ENCODE measurements around the gene PSME1.

PSME1 gene

DNA sequence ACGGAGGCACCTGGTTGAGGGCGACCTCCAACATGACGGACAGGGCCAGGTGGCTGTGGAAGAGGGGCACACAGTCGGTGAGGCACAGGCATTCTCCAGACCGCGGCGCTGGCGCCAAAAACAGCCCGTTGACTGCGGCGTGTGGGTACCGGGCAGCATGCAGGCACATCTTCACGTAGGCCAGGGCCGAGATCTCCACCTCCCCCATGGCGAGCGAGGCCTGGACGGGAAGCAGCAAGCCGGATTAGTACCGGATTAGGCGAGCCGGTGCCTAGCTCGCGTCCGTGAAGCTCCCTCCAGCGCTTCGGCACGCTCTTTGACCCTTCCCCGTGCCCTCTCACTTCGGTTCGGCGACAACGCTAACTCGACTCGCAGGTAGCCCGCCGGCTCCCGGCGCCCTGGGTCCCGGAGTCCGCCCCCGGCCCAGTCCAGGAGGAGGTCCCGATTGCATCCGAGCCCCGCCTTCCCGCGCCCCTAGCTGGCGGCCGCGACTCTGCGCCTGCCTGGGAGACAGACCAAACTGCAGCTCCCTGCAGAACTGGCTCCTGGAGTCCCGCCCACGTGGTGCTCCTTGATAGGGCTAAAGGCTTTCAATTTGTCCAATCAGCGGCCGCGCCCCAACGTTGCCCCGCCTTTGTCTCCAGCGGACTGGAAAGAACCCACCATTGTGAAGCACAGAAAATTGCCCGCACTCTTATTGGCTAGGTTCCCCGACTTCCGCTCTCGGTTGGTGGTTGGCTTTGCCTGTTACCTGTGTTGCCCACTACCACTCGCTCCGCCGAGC is 5.3 kb downstream of the PSME1 start, which contains the start of gene EMC9:
Gene EMC9, minus strand, starts transcription at position 495 of the 784 bp plus-strand sequence. Its CDS starts 287 bp downstream, at position 208.
- intact Hi-C loops (cut with micrococcal nuclease), result loop anchor here (1.0 kb wide), 1 partner anchor 27 kb away; the partner anchor contains the start of genes DCAF11 and NRL
- Mint-ChIP-seq H3K27ac (peak within 1 kb of the TSS; percentile 86), H3K36me3 (ENCODE audit: low read depth) (peaks cover 81% of the 10 kb centered on the region), H3K9me3 (no peaks in the 10 kb centered on the region), H3K4me1 (ENCODE audit: low read depth) (peaks cover 82% of the 10 kb centered on the region), H3K4me3 (peak within 1 kb of the TSS; percentile 95), H3K27me3 (no peaks in the 10 kb centered on the region)

DNA sequence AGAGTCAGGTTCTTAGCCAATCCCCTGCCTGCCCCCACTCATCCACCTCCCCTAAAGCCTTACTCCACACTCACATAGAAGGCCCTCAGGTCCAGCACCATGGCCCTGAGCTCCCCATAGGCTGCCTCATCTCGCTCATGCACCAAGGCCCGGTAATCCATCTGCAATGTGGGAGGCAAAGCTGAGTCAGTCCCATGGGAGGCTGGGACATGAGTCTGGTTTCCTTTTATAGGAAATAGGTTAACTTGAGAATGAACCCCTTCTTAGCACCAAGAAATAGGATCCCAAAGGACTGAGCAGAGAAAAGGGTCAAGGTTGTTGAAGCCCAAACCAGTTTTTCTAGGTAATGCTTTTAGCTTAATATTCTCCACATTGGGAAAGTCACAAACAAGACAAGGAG is 7.5 kb downstream of the PSME1 start:
- Mint-ChIP-seq H3K27ac (no peak overlapping the region), H3K9me3 (no peaks in the 10 kb centered on the region), H3K4me1 (ENCODE audit: low read depth) (peaks cover 69% of the 10 kb centered on the region), H3K36me3 (ENCODE audit: low read depth) (peaks cover 80% of the 10 kb centered on the region), H3K27me3 (no peaks in the 10 kb centered on the region), H3K4me3 (no peak overlapping the region)
- intact Hi-C loops (cut with micrococcal nuclease), result no loop called here

DNA sequence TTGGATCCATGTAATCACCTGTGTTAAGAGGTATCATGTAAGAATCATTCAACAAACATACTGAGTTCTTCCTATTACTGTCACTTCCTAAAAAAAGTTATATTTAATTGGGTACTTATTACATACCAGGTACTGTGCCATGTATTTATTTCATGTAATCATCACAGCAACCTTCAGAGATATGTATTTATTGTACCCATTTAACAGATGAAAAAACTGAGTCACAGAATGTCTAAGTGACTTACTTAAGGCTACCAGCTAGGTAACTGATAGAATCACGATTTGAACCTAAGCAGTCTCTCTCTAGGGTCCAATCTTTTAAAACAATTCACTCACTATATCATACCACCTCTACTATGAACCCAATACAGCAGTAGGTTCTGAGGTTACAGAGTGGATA is 8.5 kb downstream of the PSME1 start:
- peaks cover 69% of the 10 kb centered on the region for H3K4me1 Mint-ChIP-seq (ENCODE audit: low read depth)
- H3K27ac Mint-ChIP-seq, result no peak overlapping the region
- H3K27me3 Mint-ChIP-seq, result no peaks in the 10 kb centered on the region
- H3K4me3 Mint-ChIP-seq, result no peak overlapping the region
- H3K36me3 Mint-ChIP-seq (ENCODE audit: low read depth), result peaks cover 80% of the 10 kb centered on the region
- intact Hi-C loops (cut with micrococcal nuclease), result no loop called here
- no peaks in the 10 kb centered on the region for H3K9me3 Mint-ChIP-seq

DNA sequence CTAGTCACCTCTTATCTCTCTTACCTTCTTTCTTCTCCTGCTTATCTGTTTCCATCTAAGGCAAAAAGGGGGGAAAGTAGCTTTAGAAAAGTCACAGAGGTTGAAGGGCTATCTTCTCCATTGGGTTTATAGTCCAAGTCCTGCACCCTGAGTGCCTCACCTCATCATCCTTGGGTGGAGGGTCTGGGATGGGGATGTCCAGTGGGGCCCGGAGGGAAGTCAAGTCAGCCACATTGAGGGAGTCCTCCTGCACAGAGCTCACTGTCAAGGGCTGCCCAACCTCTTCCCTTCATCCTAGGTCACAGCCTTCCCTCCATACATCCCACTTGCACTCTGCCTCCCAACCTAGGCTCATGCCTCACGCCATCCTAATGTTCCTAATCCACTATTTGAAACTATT is 9.2 kb downstream of the PSME1 start:
- H3K27ac Mint-ChIP-seq, result peak overlapping the region; percentile 91
- H3K4me1 Mint-ChIP-seq (ENCODE audit: low read depth), result peaks cover 69% of the 10 kb centered on the region
- peaks cover 84% of the 10 kb centered on the region for H3K36me3 Mint-ChIP-seq (ENCODE audit: low read depth)
- intact Hi-C loops (cut with micrococcal nuclease), result no loop called here
- peak overlapping the region; percentile 98 for H3K4me3 Mint-ChIP-seq
- no peaks in the 10 kb centered on the region for H3K27me3 Mint-ChIP-seq
- no peaks in the 10 kb centered on the region for H3K9me3 Mint-ChIP-seq

DNA sequence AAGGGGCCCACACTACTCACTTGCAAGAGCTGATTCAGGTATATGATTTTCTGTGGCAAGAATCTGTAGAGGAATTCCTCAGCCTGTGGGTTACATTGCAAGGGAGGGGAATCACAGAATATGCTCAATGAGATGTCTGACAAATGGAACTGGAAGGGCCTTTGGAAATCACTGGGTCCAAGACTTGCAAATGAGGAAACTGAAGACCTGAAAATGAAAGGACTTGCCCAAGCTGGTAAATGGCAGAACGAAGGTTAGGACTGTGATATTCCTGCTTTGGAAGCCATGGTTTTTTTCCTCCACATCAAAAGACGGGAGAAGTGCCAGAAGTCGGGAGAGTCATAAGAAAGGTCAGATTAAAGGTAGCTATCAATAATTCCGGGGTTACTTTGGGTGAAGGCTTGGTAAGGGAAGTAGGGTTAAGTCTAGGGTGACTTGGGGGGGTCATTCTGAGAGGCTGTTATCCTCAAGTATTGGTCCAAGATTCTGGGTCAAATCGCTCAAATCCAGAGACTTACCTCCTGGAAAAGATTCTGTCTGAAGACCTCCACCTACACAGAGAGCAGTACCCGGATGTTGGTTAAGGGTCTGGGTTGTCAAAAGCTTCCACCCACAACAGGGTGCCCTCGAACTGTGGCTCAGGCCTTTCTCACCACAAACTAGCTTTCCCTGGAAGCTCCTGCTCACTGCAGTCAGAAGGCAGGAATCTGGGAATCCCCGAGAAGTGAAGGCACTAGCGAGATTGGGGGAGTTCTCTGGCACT is 9.9 kb downstream of the PSME1 start:
- H3K27me3 Mint-ChIP-seq, result no peaks in the 10 kb centered on the region
- peaks cover 67% of the 10 kb centered on the region for H3K4me1 Mint-ChIP-seq (ENCODE audit: low read depth)
- peak overlapping the region; percentile 98 for H3K4me3 Mint-ChIP-seq
- intact Hi-C loops (cut with micrococcal nuclease), result loop anchor here (2.0 kb wide), 2 partner anchors 43 to 87 kb away; partner anchors contain the start of genes GMPR2, IPO4 and NEDD8
- no peaks in the 10 kb centered on the region for H3K9me3 Mint-ChIP-seq
- H3K27ac Mint-ChIP-seq, result peak overlapping the region; percentile 91
- peaks cover 85% of the 10 kb centered on the region for H3K36me3 Mint-ChIP-seq (ENCODE audit: low read depth)

DNA sequence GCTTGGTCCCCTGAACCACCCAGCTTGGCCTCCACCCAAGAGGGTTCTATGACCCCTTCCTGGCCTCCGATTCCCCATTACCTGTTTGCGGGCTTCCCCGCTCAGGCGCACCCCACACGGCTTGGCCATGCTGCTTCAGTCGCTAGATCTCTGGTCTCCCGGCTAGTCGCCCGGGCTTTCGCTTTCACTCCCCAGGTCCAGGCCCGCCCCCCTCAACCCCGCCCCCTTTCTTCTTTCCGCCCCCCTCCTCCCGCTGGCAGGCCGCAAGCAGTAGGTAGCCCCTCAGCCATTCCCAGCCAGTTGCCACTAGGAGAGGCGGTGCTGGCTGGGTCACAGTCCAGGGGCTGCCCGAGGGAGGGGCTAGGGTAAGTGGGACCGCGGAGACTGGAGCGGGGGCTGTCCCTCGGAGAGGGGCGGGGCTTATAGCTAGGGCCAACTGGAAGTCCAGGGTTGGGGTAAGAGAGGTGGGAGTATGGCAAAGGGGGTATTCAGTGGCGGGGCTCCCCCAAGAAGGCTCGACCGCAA is 10.5 kb downstream of the PSME1 start, which contains the start of gene PSME2:
Gene PSME2, minus strand, starts transcription at position 158 of the 525 bp plus-strand sequence. Its CDS starts 29 bp downstream, at position 129.
- no peaks in the 10 kb centered on the region for H3K27me3 Mint-ChIP-seq
- intact Hi-C loops (cut with micrococcal nuclease), result loop anchor here (2.0 kb wide), 2 partner anchors 42 to 86 kb away; partner anchors contain the start of genes GMPR2, IPO4 and NEDD8
- H3K4me3 Mint-ChIP-seq, result peak within 1 kb of the TSS; percentile 98
- H3K27ac Mint-ChIP-seq, result peak within 1 kb of the TSS; percentile 91
- H3K36me3 Mint-ChIP-seq (ENCODE audit: low read depth), result peaks cover 88% of the 10 kb centered on the region
- no peaks in the 10 kb centered on the region for H3K9me3 Mint-ChIP-seq
- peaks cover 65% of the 10 kb centered on the region for H3K4me1 Mint-ChIP-seq (ENCODE audit: low read depth)

DNA sequence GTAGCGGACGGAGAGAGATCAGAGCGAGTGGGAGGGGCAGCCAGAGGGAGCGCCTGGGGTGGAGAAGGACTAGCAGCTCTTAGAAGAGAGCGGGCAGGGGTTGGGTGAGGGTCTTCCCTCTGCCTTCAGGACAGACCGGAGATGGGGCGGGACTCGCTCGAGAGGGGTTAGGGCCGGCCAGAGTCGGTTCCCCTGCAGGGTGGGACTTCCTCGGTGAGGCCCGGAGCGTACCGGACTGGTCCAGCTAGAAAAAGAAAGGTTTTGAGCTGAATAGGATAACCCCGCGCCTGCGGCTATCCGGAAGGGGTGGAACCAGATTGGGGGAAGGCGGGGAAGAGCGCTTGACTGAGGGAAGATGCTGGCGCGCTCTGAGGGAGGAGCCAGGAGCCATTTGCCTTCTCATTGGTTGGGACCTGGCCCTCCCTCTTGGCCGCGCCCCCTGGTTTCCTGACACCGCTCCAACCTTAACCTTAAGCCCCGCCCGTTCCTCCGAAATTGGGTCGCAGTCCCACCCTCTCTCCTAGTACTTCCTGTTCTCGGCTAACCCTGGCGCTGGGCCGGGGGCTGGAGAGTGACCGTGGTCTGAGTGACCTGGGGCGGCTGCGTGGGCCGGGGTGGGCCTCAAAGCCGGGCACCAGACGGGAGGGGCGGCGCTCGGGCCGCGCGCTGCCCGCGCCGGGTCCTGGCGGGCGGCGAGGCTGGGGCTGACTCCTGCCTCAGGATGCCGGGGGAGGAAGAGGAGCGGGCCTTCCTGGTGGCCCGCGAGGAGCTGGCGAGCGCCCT is 11.2 kb downstream of the PSME1 start, which contains the start of gene RNF31:
Gene RNF31, plus strand, starts transcription at position 521 of the 783 bp plus-strand sequence. Its CDS starts 201 bp downstream, at position 722.
- Mint-ChIP-seq H3K36me3 (ENCODE audit: low read depth) (peaks cover 94% of the 10 kb centered on the region), H3K27me3 (no peaks in the 10 kb centered on the region), H3K9me3 (no peaks in the 10 kb centered on the region), H3K4me1 (ENCODE audit: low read depth) (peaks cover 59% of the 10 kb centered on the region), H3K27ac (peak within 1 kb of the TSS; percentile 91), H3K4me3 (peak within 1 kb of the TSS; percentile 98)
- intact Hi-C loops (cut with micrococcal nuclease), result loop anchor here (1.0 to 2.0 kb wide), 4 partner anchors 14 to 86 kb away; partner anchors contain the start of genes DCAF11, GMPR2, IPO4 and IRF9

DNA sequence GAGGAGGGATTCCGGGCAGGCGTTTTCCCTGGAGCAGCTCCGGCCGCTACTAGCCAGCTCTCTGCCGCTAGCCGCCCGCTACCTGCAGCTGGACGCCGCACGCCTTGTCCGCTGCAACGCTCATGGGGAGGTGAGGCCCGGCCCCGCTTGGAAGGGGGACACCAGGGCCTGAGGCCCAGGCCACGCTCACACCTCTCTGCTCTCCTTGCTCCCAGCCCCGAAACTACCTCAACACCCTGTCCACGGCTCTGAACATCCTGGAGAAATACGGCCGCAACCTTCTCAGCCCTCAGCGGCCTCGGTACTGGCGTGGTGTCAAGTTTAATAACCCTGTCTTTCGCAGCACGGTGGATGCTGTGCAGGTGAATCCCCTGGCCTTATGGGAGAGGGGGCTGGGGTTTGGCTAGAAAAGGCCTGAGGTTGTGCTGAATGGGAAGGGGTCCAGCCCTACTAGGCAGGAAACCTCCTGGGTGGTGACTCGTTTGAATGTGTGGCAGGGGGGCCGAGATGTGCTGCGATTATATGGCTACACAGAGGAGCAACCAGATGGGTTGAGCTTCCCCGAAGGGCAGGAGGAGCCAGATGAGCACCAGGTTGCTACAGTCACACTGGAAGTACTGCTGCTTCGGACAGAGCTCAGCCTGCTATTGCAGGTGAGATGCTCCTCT is 11.9 kb downstream of the PSME1 start:
- Mint-ChIP-seq H3K27me3 (no peaks in the 10 kb centered on the region), H3K9me3 (no peaks in the 10 kb centered on the region), H3K4me1 (ENCODE audit: low read depth) (peaks cover 54% of the 10 kb centered on the region), H3K27ac (peak overlapping the region; percentile 91), H3K4me3 (peak overlapping the region; percentile 98), H3K36me3 (ENCODE audit: low read depth) (peaks cover 96% of the 10 kb centered on the region)
- intact Hi-C loops (cut with micrococcal nuclease), result loop anchor here (1.0 to 2.0 kb wide), 4 partner anchors 13 to 85 kb away; partner anchors contain the start of genes DCAF11, GMPR2, IPO4 and IRF9

DNA sequence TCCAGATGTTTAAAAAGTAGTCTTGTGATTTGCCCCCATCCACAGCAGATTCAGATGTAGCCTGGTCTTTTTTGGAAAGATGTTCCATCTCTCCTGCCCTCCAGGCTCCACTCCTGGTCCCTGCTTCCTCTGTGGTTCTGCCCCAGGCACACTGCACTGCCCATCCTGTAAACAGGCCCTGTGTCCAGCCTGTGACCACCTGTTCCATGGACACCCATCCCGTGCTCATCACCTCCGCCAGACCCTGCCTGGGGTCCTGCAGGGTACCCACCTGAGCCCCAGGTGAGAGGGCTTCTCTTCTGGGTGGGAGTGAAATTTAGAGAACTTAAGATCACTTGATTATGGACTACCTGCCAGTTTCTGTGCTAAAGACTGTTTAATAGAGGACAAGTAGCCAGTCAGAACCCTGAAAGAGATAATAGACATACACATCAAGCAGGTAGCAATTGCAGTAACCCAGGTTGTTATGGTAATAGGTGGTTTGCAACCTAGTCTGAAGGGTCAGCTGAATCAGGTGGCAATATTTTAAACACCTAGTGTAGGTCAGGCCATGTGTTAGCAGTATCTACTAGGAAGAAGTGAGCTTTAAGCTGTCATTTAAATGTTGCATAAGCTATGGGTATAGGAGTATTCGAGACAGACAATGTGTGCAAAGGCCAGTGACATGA is 13.4 kb downstream of the PSME1 start:
- Mint-ChIP-seq H3K36me3 (ENCODE audit: low read depth) (peaks cover 93% of the 10 kb centered on the region), H3K9me3 (no peaks in the 10 kb centered on the region), H3K4me1 (ENCODE audit: low read depth) (peaks cover 49% of the 10 kb centered on the region), H3K27ac (no peak overlapping the region), H3K4me3 (no peak overlapping the region), H3K27me3 (no peaks in the 10 kb centered on the region)
- intact Hi-C loops (cut with micrococcal nuclease), result no loop called here

DNA sequence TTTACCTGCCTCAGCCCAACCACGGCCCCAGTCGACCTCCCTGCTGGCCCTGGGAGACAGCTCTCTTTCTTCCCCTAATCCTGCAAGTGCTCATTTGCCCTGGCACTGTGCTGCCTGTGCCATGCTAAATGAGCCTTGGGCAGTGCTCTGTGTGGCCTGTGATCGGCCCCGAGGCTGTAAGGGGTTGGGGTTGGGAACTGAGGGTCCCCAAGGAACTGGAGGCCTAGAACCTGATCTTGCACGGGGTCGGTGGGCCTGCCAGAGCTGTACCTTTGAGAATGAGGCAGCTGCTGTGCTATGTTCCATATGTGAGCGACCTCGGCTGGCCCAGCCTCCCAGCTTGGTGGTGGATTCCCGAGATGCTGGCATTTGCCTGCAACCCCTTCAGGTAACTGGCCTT is 14.1 kb downstream of the PSME1 start:
- H3K9me3 Mint-ChIP-seq, result no peaks in the 10 kb centered on the region
- H3K27ac Mint-ChIP-seq, result no peak overlapping the region
- peaks cover 42% of the 10 kb centered on the region for H3K4me1 Mint-ChIP-seq (ENCODE audit: low read depth)
- no peaks in the 10 kb centered on the region for H3K27me3 Mint-ChIP-seq
- H3K4me3 Mint-ChIP-seq, result no peak overlapping the region
- peaks cover 93% of the 10 kb centered on the region for H3K36me3 Mint-ChIP-seq (ENCODE audit: low read depth)
- intact Hi-C loops (cut with micrococcal nuclease), result no loop called here

DNA sequence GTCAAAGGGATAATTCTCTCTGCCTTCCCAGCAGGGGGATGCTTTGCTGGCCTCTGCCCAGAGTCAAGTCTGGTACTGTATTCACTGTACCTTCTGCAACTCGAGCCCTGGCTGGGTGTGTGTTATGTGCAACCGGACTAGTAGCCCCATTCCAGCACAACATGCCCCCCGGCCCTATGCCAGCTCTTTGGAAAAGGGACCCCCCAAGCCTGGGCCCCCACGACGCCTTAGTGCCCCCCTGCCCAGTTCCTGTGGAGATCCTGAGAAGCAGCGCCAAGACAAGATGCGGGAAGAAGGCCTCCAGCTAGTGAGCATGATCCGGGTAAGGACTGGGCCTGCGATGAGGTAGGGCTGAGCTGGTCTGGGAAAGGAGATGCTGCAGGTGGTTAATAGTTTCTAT is 14.6 kb downstream of the PSME1 start:
- Mint-ChIP-seq H3K4me3 (no peak overlapping the region), H3K27ac (no peak overlapping the region), H3K9me3 (no peaks in the 10 kb centered on the region), H3K4me1 (ENCODE audit: low read depth) (peaks cover 37% of the 10 kb centered on the region), H3K36me3 (ENCODE audit: low read depth) (peaks cover 93% of the 10 kb centered on the region), H3K27me3 (no peaks in the 10 kb centered on the region)
- intact Hi-C loops (cut with micrococcal nuclease), result no loop called here

DNA sequence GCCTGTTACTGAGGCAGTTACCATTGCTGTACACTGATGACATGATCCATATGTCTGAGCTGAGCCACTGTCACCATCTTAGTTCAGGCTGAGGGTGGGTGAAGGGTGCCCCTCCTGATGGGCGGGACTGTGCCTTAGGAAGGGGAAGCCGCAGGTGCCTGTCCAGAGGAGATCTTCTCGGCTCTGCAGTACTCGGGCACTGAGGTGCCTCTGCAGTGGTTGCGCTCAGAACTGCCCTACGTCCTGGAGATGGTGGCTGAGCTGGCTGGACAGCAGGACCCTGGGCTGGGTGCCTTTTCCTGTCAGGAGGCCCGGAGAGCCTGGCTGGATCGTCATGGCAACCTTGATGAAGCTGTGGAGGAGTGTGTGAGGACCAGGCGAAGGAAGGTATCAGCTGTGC is 15.0 kb downstream of the PSME1 start:
- Mint-ChIP-seq H3K36me3 (ENCODE audit: low read depth) (peaks cover 95% of the 10 kb centered on the region), H3K9me3 (no peaks in the 10 kb centered on the region), H3K27me3 (no peaks in the 10 kb centered on the region), H3K4me3 (no peak overlapping the region), H3K4me1 (ENCODE audit: low read depth) (peaks cover 33% of the 10 kb centered on the region), H3K27ac (no peak overlapping the region)
- intact Hi-C loops (cut with micrococcal nuclease), result no loop called here
